SK-N-SH treated with all-trans-retinoic acid at 6 μM for 48 hours (cell line): ENCODE data around the gene PGLYRP2.

Experiments
- ATAC-seq: fragments of 200-7000 bp; cut with Tn5 transposase; 3 replicates; pipeline ENCODE4 v1.9.1; 2020; ENCODE audit warnings: mild to moderate bottlenecking, moderate library complexity
- ARNTL ChIP-seq: fragments of 450-650 bp; formaldehyde crosslinking; IDR thresholded peaks from 2 replicates; pipeline ENCODE4 v1.5.0; 2020; ENCODE audit warnings: low read depth, mild to moderate bottlenecking, moderate library complexity, borderline replicate concordance
- BACH2 ChIP-seq: fragments of 250-450 bp; sonication (Bioruptor Pico); IDR thresholded peaks from 2 replicates; pipeline ENCODE4 v1.9.0; 2021; ENCODE audit warnings: mild to moderate bottlenecking, borderline replicate concordance
- CREB5 ChIP-seq: fragments of 250-450 bp; sonication (Bioruptor Pico); IDR thresholded peaks from 2 replicates; pipeline ENCODE4 v1.5.1; 2020; ENCODE audit warnings: low read depth, mild to moderate bottlenecking, moderate library complexity
- ESRRG ChIP-seq: fragments of 250-450 bp; sonication (Bioruptor Pico); IDR thresholded peaks from 2 replicates; pipeline ENCODE4 v1.6.1; 2021; ENCODE audit warnings: mild to moderate bottlenecking
- GLIS3 ChIP-seq: fragments of 250-450 bp; sonication (Bioruptor Pico); IDR thresholded peaks from 2 replicates; pipeline ENCODE4 v1.5.0; 2020; ENCODE audit warnings: mild to moderate bottlenecking, moderate library complexity
- ISL1 ChIP-seq: fragments of 250-450 bp; sonication (Bioruptor Pico); IDR thresholded peaks from 2 replicates; pipeline ENCODE4 v2.1.2; 2022; ENCODE audit warnings: mild to moderate bottlenecking, moderate library complexity
- OSR1 ChIP-seq: fragments of 250-450 bp; sonication (Bioruptor Pico); IDR thresholded peaks from 2 replicates; pipeline ENCODE4 v1.8.0; 2022; ENCODE audit warnings: moderate library complexity, mild to moderate bottlenecking, inconsistent platforms
- PATZ1 ChIP-seq: fragments of 250-450 bp; sonication (Bioruptor Pico); IDR thresholded peaks from 2 replicates; pipeline ENCODE4 v1.8.0; 2020; ENCODE audit warnings: mild to moderate bottlenecking, moderate library complexity, borderline replicate concordance
- PPARA ChIP-seq: fragments of 250-450 bp; sonication (Bioruptor Pico); IDR thresholded peaks from 2 replicates; pipeline ENCODE4 v1.5.0; 2020; ENCODE audit warnings: mild to moderate bottlenecking, borderline replicate concordance
- RARB ChIP-seq: fragments of 250-450 bp; sonication (Bioruptor Pico); IDR thresholded peaks from 2 replicates; pipeline ENCODE4 v1.8.0; 2021; ENCODE audit warnings: mild to moderate bottlenecking, moderate library complexity
- SNAI2 ChIP-seq: fragments of 250-450 bp; sonication (Bioruptor Pico); IDR thresholded peaks from 2 replicates; pipeline ENCODE4 v1.5.0; 2020; ENCODE audit warnings: mild to moderate bottlenecking, moderate library complexity
- TCF4 ChIP-seq: fragments of 250-450 bp; sonication (Bioruptor Pico); IDR thresholded peaks from 2 replicates; pipeline ENCODE4 v1.8.0; 2021; ENCODE audit warnings: mild to moderate bottlenecking, moderate library complexity, borderline replicate concordance
- TOX ChIP-seq: fragments of 250-450 bp; sonication (Bioruptor Pico); IDR thresholded peaks from 2 replicates; pipeline ENCODE4 v1.8.0; 2021; ENCODE audit warnings: mild to moderate bottlenecking, moderate library complexity, borderline replicate concordance
- TSHZ2 ChIP-seq: fragments of 250-450 bp; sonication (Bioruptor Pico); IDR thresholded peaks from 2 replicates; pipeline ENCODE4 v1.5.0; 2020; ENCODE audit warnings: mild to moderate bottlenecking, moderate library complexity
- ZC3H10 ChIP-seq: fragments of 250-450 bp; sonication (Bioruptor Pico); IDR thresholded peaks from 2 replicates; pipeline ENCODE4 v1.5.1; 2021; ENCODE audit warnings: mild to moderate bottlenecking, moderate library complexity
- ZFP3 ChIP-seq: fragments of 250-450 bp; sonication (Bioruptor Pico); IDR thresholded peaks from 2 replicates; pipeline ENCODE4 v1.5.0; 2020; ENCODE audit warnings: mild to moderate bottlenecking, moderate library complexity
- ZFP30 ChIP-seq: fragments of 450-650 bp; formaldehyde crosslinking; IDR thresholded peaks from 2 replicates; pipeline ENCODE4 v1.5.0; 2022; ENCODE audit warnings: mild to moderate bottlenecking, moderate library complexity
- ZNF565 ChIP-seq: fragments of 450-650 bp; formaldehyde crosslinking; conservative IDR thresholded peaks from 2 replicates; pipeline ENCODE4 v1.5.0; 2020; ENCODE audit warnings: low read depth, mild to moderate bottlenecking, moderate library complexity
- ZNF70 ChIP-seq: fragments of 450-650 bp; formaldehyde crosslinking; IDR thresholded peaks from 2 replicates; pipeline ENCODE4 v1.5.0; 2020; ENCODE audit warnings: mild to moderate bottlenecking, moderate library complexity
- ZNF8 ChIP-seq: fragments of 450-650 bp; formaldehyde crosslinking; IDR thresholded peaks from 2 replicates; pipeline ENCODE4 v1.5.0; 2020; ENCODE audit warnings: mild to moderate bottlenecking, moderate library complexity
- TF ChIP-seq, protein P1 (sequence below): fragments of 250-450 bp; sonication (Bioruptor Pico); IDR thresholded peaks from 2 replicates; pipeline ENCODE4 v1.5.1; 2021; ENCODE audit warnings: mild to moderate bottlenecking, moderate library complexity
- TF ChIP-seq, protein P2 (sequence below): fragments of 250-450 bp; sonication (Bioruptor Pico); IDR thresholded peaks from 2 replicates; pipeline ENCODE4 v1.8.0; 2021; ENCODE audit warnings: low read depth, mild to moderate bottlenecking, moderate library complexity, borderline replicate concordance

The PGLYRP2 gene

GRCh38 chr19:15431396-15432017 is 47.8 kb downstream of the PGLYRP2 start:
- ATAC-seq = no peak
- TF ChIP-seq PATZ1 (CRISPR knock-in tag) = no peak
- TF ChIP-seq ZC3H10 (CRISPR knock-in tag) = no peak
- no peak for TF ChIP-seq PPARA (CRISPR knock-in tag)
- TF ChIP-seq, protein P1, sequence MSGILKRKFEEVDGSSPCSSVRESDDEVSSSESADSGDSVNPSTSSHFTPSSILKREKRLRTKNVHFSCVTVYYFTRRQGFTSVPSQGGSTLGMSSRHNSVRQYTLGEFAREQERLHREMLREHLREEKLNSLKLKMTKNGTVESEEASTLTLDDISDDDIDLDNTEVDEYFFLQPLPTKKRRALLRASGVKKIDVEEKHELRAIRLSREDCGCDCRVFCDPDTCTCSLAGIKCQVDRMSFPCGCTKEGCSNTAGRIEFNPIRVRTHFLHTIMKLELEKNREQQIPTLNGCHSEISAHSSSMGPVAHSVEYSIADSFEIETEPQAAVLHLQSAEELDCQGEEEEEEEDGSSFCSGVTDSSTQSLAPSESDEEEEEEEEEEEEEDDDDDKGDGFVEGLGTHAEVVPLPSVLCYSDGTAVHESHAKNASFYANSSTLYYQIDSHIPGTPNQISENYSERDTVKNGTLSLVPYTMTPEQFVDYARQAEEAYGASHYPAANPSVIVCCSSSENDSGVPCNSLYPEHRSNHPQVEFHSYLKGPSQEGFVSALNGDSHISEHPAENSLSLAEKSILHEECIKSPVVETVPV = no peak
- no peak for TF ChIP-seq RARB
- TF ChIP-seq, protein P2, sequence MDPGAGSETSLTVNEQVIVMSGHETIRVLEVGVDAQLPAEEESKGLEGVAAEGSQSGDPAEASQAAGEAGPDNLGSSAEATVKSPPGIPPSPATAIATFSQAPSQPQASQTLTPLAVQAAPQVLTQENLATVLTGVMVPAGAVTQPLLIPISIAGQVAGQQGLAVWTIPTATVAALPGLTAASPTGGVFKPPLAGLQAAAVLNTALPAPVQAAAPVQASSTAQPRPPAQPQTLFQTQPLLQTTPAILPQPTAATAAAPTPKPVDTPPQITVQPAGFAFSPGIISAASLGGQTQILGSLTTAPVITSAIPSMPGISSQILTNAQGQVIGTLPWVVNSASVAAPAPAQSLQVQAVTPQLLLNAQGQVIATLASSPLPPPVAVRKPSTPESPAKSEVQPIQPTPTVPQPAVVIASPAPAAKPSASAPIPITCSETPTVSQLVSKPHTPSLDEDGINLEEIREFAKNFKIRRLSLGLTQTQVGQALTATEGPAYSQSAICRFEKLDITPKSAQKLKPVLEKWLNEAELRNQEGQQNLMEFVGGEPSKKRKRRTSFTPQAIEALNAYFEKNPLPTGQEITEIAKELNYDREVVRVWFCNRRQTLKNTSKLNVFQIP (CRISPR knock-in tag) = no peak
- no peak for TF ChIP-seq SNAI2 (CRISPR knock-in tag)
- TF ChIP-seq TSHZ2 (CRISPR knock-in tag) = no peak
- no peak for TF ChIP-seq ZFP30 (CRISPR knock-in tag)
- TF ChIP-seq TOX (CRISPR knock-in tag) = no peak
- no peak for TF ChIP-seq TCF4
- TF ChIP-seq ZFP3 = no peak
- no peak for TF ChIP-seq OSR1 (CRISPR knock-in tag)
- TF ChIP-seq ZNF70 = no peak
- no peak for TF ChIP-seq ISL1 (CRISPR knock-in tag)
- TF ChIP-seq ZNF8 = no peak
- no peak for TF ChIP-seq ARNTL (CRISPR knock-in tag)
- TF ChIP-seq CREB5 (CRISPR knock-in tag) = no peak
- TF ChIP-seq BACH2 (CRISPR knock-in tag) = no peak

DNA sequence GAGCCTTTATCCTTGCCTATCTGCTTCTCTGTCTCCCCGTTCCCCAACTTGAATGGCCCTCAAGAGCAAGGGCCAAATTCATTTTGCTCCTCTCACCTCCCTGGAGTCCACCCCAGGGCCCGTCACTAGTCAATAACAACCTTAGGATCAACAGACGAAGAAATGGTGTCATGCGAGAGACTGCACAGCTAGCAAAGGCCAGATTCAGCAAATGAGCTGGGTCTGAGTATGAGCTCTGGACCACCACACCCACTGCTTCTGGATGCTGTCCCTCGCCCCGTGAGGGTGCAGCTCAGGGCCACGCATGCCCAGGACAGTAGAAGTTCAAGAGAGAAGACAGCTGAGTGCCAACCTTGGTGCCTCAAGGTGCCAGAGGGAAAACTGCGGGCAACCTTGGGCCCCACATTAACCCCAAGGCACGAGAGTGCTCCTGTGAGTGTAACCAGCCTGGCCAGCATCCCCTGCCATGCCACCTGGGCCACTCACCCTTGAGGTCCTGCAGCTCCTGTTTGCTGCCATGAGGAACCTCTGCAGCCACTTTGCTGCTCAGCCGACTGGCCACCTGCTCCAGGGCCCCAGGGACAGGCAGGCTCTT is 48.7 kb downstream of the PGLYRP2 start:
- TF ChIP-seq ZNF565 = no peak
- no peak for TF ChIP-seq SNAI2 (CRISPR knock-in tag)
- no peak for TF ChIP-seq ESRRG (CRISPR knock-in tag)
- TF ChIP-seq TOX (CRISPR knock-in tag) = no peak
- TF ChIP-seq, protein P1 = no peak
- TF ChIP-seq BACH2 (CRISPR knock-in tag) = no peak
- TF ChIP-seq GLIS3 (CRISPR knock-in tag) = no peak
- TF ChIP-seq ZNF70 = no peak
- no peak for TF ChIP-seq PATZ1 (CRISPR knock-in tag)
- TF ChIP-seq TCF4 = no peak
- TF ChIP-seq ZFP30 (CRISPR knock-in tag) = no peak
- TF ChIP-seq ARNTL (CRISPR knock-in tag) = no peak
- TF ChIP-seq ZNF8 = no peak
- no peak for TF ChIP-seq TSHZ2 (CRISPR knock-in tag)
- no peak for ATAC-seq
